Adipose tissue (tissue), 3 donors: ENCODE measurements around the gene MAPK9. TPM values are rescaled to one million over a fixed set of nuclear protein-coding genes. Genes with fewer than 3 reads are reported as not detected.
"Not testable (repeated sequence)": the region's sequence is repeated elsewhere in the genome, so short reads cannot be mapped to it uniquely, and the experiment has no call there.

Experiments
- H3K27ac ChIP-seq: one replicate; pipeline ENCODE4 v1.5.1; 2013; ENCODE audit warnings: low read depth, low read length
- WGBS, 3 donors: extraction: QIAGEN DNeasy Blood & Tissue Kit; methylation state at CpG; one replicate each; pipeline ENCODE4 v1.1.7; 2013; 5-methylcytosine and 5-hydroxymethylcytosine counted together
- polyA plus RNA-seq, 3 donors: library from polyadenylated mRNA; stranded (reverse); fragments of 200-250 nt; gene quantifications; one replicate each; pipeline ENCODE4 v1.2.3, GENCODE V29; 2013
- donor health status: healthy with polysubstance abuse.
- donor health status: Bipolar disorder and iron deficiency.
- donor health status: healthy.

MAPK9 gene
- polyA plus RNA-seq, 3 donors = 12.8 to 15.5 (median 15.3) TPM

- WGBS, 3 donors = 68 to 75% (median 73%) methylated on average over 4 of the region's 4 CpGs
- H3K27ac ChIP-seq = no peak overlapping the region
Observed at GRCh38 chr5:180301253-180301652, 9.4 kb upstream of the MAPK9 start.

GRCh38 chr5:180299526-180299925 lies 7.6 kb upstream of the MAPK9 start:
- H3K27ac ChIP-seq = no peak overlapping the region
- 50 to 88% (median 86%) methylated on average over 3 of the region's 3 CpGs for WGBS, 3 donors

- WGBS, 3 donors = 83 to 91% (median 88%) methylated on average over 11 to 14 of the region's 14 CpGs
Observed at GRCh38 chr5:180299014-180299413, 7.1 kb upstream of the MAPK9 start.

GRCh38 chr5:180297587-180298282 lies 5.9 kb upstream of the MAPK9 start:
- no peak overlapping the region for H3K27ac ChIP-seq
- 83 to 94% (median 83%) methylated on average over 2 of the region's 2 CpGs for WGBS, 3 donors

More at GRCh38 chr5:180299014-180299413, 7.1 kb upstream of the MAPK9 start:
- H3K27ac ChIP-seq = not testable (repeated sequence)

- no peak overlapping the region for H3K27ac ChIP-seq
- WGBS, 3 donors = 43 to 67% (median 49%) methylated on average over 7 of the region's 7 CpGs
Observed at GRCh38 chr5:180296771-180297170, 4.9 kb upstream of the MAPK9 start.

GRCh38 chr5:180294913-180295555 lies 3.2 kb upstream of the MAPK9 start:
- no peak overlapping the region for H3K27ac ChIP-seq
- 87 to 90% (median 88%) methylated on average over 10 of the region's 10 CpGs for whole genome bisulfite sequencing, 3 donors

- 59 to 80% (median 72%) methylated on average over 7 of the region's 7 CpGs for WGBS, 3 donors
- H3K27ac ChIP-seq = no peak overlapping the region
Observed at GRCh38 chr5:180294411-180294810, 2.5 kb upstream of the MAPK9 start.

- WGBS, 3 donors = 0 to 1% (median 0%) methylated on average over 35 to 68 of the region's 68 CpGs
Observed at GRCh38 chr5:180291234-180291940, 496 bp downstream of the MAPK9 start.

GRCh38 chr5:180290568-180291233 lies 1.2 kb downstream of the MAPK9 start:
- H3K27ac ChIP-seq = no peak overlapping the region

More at GRCh38 chr5:180291234-180291940, 496 bp downstream of the MAPK9 start:
- no peak overlapping the region for H3K27ac ChIP-seq

GRCh38 chr5:180289966-180290365 lies 1.9 kb downstream of the MAPK9 start:
- no peak overlapping the region for H3K27ac ChIP-seq
- 46 to 88% (median 81%) methylated on average over 5 of the region's 5 CpGs for WGBS, 3 donors

More at GRCh38 chr5:180290568-180291233, 1.2 kb downstream of the MAPK9 start:
- 11 to 24% (median 21%) methylated on average over 13 of the region's 13 CpGs for WGBS, 3 donors

GRCh38 chr5:180289433-180289832 lies 2.5 kb downstream of the MAPK9 start:
- no peak overlapping the region for H3K27ac ChIP-seq
- WGBS, 3 donors = 33 to 80% (median 79%) methylated on average over 3 of the region's 3 CpGs

GRCh38 chr5:180287868-180288267 lies 4.0 kb downstream of the MAPK9 start:
- no peak overlapping the region for H3K27ac ChIP-seq
- WGBS, 3 donors = 25 to 83% (median 82%) methylated on average over 7 of the region's 7 CpGs

GRCh38 chr5:180287404-180287803 lies 4.5 kb downstream of the MAPK9 start:
- no peak overlapping the region for H3K27ac ChIP-seq
- 33 to 95% (median 94%) methylated on average over 2 of the region's 2 CpGs for WGBS, 3 donors

- 60 to 82% (median 76%) methylated on average over 10 of the region's 10 CpGs for WGBS, 3 donors
- H3K27ac ChIP-seq = no peak overlapping the region
Observed at GRCh38 chr5:180284149-180284548, 7.7 kb downstream of the MAPK9 start.

- 62 to 71% (median 63%) methylated on average over 10 of the region's 10 CpGs for WGBS, 3 donors
- no peak overlapping the region for H3K27ac ChIP-seq
Observed at GRCh38 chr5:180283026-180283615, 8.8 kb downstream of the MAPK9 start.

- H3K27ac ChIP-seq = no peak overlapping the region
- WGBS, 3 donors = 90 to 99% (median 98%) methylated on average over 9 of the region's 9 CpGs
Observed at GRCh38 chr5:180282281-180282680, 9.6 kb downstream of the MAPK9 start.

GRCh38 chr5:180281706-180282105 lies 10.2 kb downstream of the MAPK9 start:
- WGBS, 3 donors = 66 to 97% (median 94%) methylated on average over 10 of the region's 10 CpGs
- no peak overlapping the region for H3K27ac ChIP-seq

GRCh38 chr5:180274695-180275094 lies 17.2 kb downstream of the MAPK9 start:
- 92 to 97% (median 93%) methylated on average over 1 of the region's 1 CpG for WGBS, 3 donors

More at GRCh38 chr5:180274695-180275094, 17.2 kb downstream of the MAPK9 start:
- H3K27ac ChIP-seq = no peak overlapping the region
